GM10248 (cell line): ENCODE results near the gene RAB3GAP2.

Experiments used
- CTCF ChIA-PET: fragments of 300-600 bp; sonication (Branson Sonifier 250); formaldehyde crosslinking; extraction: SDS; loops from one replicate; lab custom pipeline; 2021; ENCODE audit warnings: antibody characterized with exemption; lab: Yijun Ruan, JAX
- POLR2A ChIA-PET: fragments of 350-650 bp; sonication (Branson Sonifier 250); formaldehyde crosslinking; extraction: SDS; loops from one replicate; lab custom pipeline; 2020; ENCODE audit warnings: antibody characterized with exemption; lab: Yijun Ruan, JAX
- DNase-seq: peaks from one replicate; pipeline ENCODE4 v3.0.0; 2012; ENCODE audit errors: extremely low spot score
- TF ChIP-seq, protein P1 (sequence below): IDR thresholded peaks from 2 replicates; pipeline ENCODE4 v1.5.1; 2012; ENCODE audit warnings: mild to moderate bottlenecking, low read depth; ENCODE audit errors: extremely low read depth, missing control alignments, control extremely low read depth

Gene RAB3GAP2

DNA sequence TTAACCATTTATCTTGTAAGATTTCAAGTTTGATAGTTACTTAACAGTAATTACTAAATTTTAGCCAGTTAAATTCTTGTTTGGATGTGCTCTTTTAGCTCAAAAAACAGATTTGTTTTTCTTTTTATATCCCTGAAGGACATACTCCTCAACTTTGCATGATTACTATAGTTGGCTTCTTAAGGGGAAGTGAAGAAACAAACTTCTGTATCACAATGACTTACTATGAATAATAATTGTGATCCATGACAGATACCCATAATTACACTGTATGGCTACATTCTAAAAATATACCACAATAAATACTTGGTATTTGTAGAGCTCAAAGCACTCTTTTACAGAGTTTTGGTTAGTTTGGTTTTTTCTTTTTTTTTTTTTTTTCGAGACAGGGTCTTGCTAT lies 122.5 kb downstream of the RAB3GAP2 start:
- ChIA-PET CTCF (interaction anchor here (0.6 to 2.0 kb wide), 5 partner anchors 8 to 37 kb away, joined by 3 to 5 read pairs (median 5); no protein-coding TSS in a partner anchor), POLR2A (interaction anchor here (0.6 kb wide), 1 partner anchor 131 kb away, joined by 4 read pairs; no protein-coding TSS in a partner anchor)
- peak; percentile 17 for DNase-seq
- TF ChIP-seq, protein P1, sequence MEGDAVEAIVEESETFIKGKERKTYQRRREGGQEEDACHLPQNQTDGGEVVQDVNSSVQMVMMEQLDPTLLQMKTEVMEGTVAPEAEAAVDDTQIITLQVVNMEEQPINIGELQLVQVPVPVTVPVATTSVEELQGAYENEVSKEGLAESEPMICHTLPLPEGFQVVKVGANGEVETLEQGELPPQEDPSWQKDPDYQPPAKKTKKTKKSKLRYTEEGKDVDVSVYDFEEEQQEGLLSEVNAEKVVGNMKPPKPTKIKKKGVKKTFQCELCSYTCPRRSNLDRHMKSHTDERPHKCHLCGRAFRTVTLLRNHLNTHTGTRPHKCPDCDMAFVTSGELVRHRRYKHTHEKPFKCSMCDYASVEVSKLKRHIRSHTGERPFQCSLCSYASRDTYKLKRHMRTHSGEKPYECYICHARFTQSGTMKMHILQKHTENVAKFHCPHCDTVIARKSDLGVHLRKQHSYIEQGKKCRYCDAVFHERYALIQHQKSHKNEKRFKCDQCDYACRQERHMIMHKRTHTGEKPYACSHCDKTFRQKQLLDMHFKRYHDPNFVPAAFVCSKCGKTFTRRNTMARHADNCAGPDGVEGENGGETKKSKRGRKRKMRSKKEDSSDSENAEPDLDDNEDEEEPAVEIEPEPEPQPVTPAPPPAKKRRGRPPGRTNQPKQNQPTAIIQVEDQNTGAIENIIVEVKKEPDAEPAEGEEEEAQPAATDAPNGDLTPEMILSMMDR = no peak

DNA sequence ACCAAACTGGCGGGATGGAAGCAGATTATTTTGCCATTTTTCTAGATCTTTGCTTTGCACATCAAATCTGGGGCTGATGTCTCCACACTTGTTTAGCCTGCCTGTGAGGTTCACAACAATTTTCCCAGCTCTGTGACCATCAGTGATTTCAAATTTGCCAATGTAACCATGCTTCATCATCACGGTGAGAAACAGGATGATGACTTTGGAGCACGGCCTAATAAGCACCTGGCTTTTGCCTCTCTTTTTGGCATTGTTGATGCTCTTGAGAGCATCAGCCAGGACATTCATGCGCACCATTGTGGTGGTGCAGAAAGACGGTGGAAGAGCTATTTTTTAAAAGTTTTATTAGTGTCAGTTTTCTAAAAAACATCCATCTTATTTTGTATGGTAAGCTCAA lies 128.2 kb downstream of the RAB3GAP2 start:
- DNase-seq = no peak
- ChIA-PET POLR2A (no interaction called here), CTCF (interaction anchor here (0.7 to 3.2 kb wide), 10 partner anchors 11 to 319 kb away, joined by 3 to 15 read pairs (median 3); no protein-coding TSS in a partner anchor)
- TF ChIP-seq, protein P1 = no peak

- DNase-seq = no peak
- ChIA-PET POLR2A (no interaction called here), CTCF (no interaction called here)
- TF ChIP-seq, protein P1 = no peak
These were observed 132.3 kb downstream of the RAB3GAP2 start for GRCh38 chr1:220139966-220140365.

DNA sequence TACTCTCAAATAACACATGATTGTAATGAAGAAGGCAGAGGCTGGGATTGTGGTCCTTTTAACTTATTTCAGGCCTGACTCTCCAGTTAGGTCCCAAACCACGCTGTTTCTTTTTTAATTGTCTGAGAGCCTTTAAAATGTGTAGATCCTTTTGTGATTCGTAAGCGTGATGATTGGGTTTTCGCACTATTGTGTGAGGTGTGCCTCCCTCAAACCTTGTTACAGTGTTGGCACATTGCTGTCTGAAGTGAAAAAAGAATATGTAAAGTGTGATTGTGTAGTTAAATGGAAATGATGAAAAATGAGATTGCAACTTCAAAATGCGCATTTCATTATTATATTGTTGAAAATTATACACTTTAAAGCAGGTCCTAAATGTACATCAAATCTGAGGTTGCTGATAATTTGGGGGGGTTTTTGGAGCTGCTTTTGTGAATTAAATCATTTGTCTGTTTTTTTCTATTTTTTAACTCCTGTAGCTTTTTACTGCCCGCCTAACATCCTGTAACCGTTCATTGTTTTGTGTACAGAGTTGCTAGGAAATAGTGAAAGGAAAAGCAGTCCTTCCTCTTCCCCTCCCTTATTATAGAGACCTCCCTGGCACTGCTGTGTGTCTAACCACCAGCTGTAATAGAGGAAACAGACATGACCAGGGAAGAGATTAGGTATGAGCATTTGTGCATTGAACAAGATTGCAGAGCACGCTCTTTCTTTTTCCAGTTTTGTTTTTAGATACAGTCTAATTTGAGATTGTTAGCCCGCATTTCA lies 135.1 kb downstream of the RAB3GAP2 start:
- no peak for DNase-seq
- TF ChIP-seq, protein P1 = no peak
- ChIA-PET CTCF (interaction anchor here (0.7 to 1.5 kb wide), 4 partner anchors 13 to 19 kb away, joined by 3 to 4 read pairs (median 4); no protein-coding TSS in a partner anchor), POLR2A (no interaction called here)

- DNase-seq = no peak
- ChIA-PET POLR2A (interaction anchor here (0.6 kb wide), 1 partner anchor 82 kb away, joined by 3 read pairs; no protein-coding TSS in a partner anchor), CTCF (no interaction called here)
- TF ChIP-seq, protein P1 = no peak
These were observed 136.5 kb downstream of the RAB3GAP2 start for GRCh38 chr1:220135755-220136154.

DNA sequence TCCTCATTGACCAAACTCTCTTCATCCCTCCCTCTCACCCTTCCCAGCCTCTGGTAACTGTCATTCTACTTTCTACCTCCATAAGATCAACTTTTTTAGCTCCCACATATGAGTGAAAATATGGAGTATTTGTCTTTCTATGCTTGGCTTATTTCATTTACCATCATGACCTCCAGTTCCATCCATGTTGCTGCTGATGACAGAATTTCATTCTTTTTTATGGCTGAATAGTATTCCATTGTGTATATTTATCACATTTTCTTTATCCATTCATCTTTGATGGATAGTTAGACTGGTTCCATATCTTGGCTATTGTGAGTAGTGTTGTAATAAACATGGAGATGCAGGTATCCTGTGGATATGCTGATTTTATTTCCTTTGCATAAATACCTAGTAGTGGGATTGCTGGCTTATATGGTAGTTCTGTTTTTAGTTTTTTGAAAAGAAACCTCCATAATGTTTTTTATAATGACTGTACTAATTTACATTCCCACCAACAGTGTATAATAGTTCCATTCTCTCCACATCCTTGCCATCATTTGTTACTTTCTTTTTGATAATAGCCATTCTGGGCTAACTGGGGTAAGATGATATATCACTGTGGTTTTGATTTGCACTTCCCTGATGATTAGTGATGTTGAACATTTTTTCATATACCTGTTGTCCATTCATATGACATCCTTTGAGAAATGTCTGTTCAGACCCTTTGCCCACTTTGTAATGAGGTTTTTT lies 142.6 kb downstream of the RAB3GAP2 start:
- POLR2A ChIA-PET = no interaction called here
- TF ChIP-seq, protein P1 = no peak
- DNase-seq = no peak
- CTCF ChIA-PET = no interaction called here
